Stimulated activated CD4-positive, alpha-beta T cell treated with anti-CD3 and anti-CD28 coated beads, Interleukin-4, amount 100 ng/mL, for 1 hour (primary cell): ENCODE data around the gene PHF10.

ENCODE experiments used
- DNase-seq: peaks from one replicate; pipeline ENCODE4 v3.0.0-alpha.2; 2020

PHF10 gene

GRCh38 chr6:169722362-169723199 is 1.7 kb downstream of the PHF10 start:
- DNase-seq = peak; percentile 34

GRCh38 chr6:169720207-169720855 is 4.0 kb downstream of the PHF10 start:
- no peak for DNase-seq

- DNase-seq = no peak
Measured at GRCh38 chr6:169719117-169719516, 5.2 kb downstream of the PHF10 start.

- no peak for DNase-seq
Measured at GRCh38 chr6:169714595-169714994, 9.7 kb downstream of the PHF10 start.

GRCh38 chr6:169714178-169714577 is 10.1 kb downstream of the PHF10 start:
- no peak for DNase-seq

- DNase-seq = no peak
Measured at GRCh38 chr6:169710009-169710408, 14.3 kb downstream of the PHF10 start.

DNA sequence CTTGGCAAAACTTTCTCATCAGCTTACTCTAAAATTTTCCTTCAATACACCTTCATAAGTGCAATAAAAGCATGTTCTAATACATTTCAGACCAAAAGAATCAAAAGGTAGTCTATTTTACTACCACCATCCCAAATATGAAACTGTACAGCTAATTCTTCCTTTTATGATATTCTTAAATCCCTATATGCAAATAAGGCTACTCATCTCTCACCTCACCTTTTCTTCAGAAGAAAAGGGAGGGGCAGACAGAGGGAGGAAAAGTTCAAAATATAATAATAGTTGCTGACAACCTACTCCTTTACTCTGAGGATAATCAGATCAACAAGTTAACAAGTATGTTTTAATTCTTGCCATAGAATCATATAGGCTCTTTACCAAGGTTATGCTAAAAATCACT is 15.0 kb downstream of the PHF10 start:
- no peak for DNase-seq

- no peak for DNase-seq
Measured at GRCh38 chr6:169707772-169708171, 16.5 kb downstream of the PHF10 start.

DNA sequence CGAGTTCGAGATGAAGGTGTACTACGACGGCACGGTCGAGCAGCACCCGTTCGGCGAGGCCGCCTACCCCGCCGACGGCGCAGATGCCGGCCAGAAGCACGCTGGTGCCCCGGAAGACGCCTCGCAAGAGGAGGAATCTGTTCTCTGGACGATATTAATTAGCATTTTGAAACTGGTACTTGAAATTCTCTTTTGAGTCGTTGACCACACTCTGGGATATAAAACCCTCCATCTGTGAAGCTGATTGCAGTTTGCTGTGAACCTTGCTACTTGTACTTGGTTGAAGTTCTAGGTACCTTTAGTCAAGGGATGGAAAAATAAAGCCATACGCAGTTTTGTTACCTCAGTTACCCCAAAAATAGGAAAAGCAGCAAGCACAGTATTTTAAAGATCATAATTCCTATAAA is 21.5 kb downstream of the PHF10 start:
- DNase-seq = peak; percentile 33

- peak; percentile 99 for DNase-seq
Measured at GRCh38 chr6:169701954-169702839, 22.1 kb downstream of the PHF10 start, which contains the start of the genes C6orf120 and WDR27. Gene C6orf120, plus strand, starts transcription at chr6:169702126. Its CDS starts 334 bp downstream, at chr6:169702460. Gene WDR27, minus strand, starts transcription at chr6:169702029. Its CDS starts 13,024 bp downstream, at chr6:169689005.

DNA sequence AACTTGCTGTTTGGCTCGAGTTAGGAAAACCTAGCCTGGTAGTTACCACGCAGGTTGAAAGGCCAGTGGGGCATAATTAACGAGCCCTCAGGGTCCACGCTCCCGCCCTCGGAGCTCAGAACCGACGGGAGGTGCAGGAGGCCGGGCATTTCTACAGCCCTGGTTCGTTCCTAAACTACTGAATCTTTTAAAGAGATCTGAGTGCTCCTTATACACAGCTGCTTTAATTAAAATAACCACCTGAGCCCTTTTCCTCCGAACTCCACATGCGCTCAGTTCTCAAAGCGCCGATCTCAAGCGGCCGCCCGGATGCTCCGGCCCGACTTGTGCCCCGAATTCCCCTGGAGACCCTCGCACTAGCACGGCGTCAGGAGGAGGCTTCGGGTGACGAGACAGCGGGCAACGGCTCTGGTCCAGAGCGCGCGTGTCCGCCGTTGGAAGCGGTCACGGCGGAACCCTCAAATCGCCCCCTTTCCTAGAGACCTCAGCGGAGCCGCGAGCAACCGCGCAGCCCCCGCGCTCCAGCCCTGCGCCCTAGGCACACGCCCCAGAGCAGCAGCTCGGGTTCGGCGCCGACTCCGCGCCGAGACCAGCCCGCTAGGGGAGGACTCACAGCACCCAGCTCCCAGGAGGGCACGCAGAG is 22.9 kb downstream of the PHF10 start:
- no peak for DNase-seq

- no peak for DNase-seq
Measured at GRCh38 chr6:169700296-169700695, 24.0 kb downstream of the PHF10 start.

DNA sequence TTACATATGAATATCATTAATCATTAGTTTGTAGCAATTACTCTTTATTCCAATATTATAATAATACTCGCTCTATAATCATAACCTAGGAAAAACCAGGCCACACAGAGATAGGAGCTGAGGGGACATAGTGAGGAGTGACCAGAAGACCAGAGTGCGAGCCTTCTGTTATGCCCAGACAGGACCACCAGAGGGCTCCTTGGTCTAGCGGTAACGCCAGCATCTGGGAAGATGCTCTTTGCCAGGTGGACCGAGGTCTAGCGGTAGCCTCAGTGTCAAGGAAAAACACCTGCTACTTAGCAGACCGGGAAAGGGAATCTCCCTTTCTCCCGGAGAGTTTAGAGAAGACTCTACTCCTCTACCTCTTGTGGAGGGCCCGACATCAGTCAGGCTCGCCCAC is 27.2 kb downstream of the PHF10 start:
- DNase-seq = peak; percentile 8

GRCh38 chr6:169695131-169695530 is 29.2 kb downstream of the PHF10 start:
- no peak for DNase-seq

- no peak for DNase-seq
Measured at GRCh38 chr6:169692516-169692915, 31.8 kb downstream of the PHF10 start.

DNA sequence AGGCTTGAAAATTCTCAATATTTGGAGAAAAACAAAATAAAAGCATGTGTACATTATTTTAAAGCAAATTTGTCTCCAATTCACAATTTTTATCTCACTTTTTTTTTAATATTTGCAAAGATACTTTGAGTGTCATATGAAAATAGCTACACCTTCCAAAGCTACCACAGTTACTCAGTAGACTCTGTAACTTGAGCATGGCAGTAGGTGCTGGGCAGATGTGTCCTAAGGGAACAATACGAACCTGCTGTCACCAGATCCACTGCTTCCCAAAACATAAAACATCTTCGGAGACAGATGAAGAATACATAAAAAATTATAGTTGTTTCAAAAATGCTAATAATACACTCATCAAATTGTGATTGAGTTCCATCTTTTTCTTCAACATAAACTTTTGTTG is 33.0 kb downstream of the PHF10 start:
- no peak for DNase-seq

DNA sequence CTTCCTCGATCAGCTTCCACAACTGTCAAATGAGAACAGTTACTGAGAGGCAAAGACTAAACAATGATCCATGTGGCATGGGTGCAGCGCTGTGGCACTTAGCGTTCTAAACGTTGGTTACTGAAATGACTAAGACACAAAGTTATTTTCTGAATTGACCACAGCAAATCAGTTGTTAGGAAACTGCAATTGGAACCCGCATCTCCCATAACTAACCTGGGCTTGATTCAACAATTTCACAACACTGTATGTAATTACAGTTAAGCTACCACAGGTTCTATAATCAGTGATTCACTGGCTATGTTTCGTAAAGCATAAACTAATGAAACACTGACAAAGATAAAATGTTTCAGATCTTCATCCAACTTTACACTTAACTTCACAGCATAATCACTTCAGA is 35.0 kb downstream of the PHF10 start:
- DNase-seq = no peak

DNA sequence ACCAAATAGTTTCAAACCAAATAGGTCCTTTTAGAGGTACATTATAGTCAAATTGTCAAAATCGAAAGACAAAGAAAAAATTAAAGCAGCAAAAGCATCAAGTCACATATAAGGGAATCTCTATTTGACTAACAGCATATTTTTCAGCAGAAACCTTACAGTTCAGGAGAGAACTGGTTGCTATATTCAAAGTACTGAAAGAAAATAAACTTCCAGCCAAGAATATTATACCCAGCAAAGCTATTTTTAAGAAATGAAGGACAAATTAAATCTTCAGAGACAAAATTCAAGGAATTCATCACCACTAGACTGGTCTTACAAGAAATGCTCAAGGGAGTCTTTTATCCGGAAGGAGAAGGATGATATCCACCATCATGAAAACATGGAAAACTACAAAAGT is 38.4 kb downstream of the PHF10 start:
- no peak for DNase-seq

DNA sequence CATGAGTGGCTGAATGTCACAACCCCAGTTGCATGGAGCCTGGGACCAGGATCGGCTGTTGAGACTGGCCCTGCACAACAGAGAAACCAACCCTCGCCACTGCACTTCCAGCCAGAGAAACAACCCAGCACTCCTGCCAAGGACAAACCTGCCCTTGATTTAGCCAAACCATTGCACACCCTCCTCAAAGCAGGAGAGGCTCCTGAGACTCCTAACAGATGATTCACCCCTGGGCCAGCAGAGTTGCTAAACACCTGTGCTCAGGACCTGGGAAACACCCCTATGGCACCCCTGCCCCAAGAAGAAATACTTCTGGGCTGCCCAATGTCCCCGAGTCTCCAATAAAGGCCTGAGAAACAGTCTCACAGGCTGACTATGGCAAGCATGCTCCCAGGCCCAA is 40.2 kb downstream of the PHF10 start:
- no peak for DNase-seq

GRCh38 chr6:169678342-169678741 is 46.0 kb downstream of the PHF10 start:
- DNase-seq = no peak

DNA sequence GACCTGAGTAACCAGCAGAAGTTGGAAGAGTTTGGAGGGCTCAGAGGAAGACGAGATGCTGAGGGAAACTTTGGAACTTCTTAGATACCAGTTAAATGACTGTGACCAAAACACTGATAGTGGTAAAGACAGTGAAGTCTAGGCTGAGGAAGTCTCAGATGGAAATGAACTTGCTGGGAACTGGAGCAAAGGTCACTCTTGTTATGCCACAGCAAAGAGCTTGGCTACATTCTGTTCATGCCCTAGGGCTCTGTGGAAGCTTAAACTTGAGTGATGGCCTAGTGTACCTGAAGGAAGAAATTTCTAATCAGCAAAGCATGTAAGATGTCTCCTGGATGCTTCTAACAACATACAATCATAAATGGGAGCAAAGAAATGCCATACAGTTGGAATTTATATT is 47.2 kb downstream of the PHF10 start:
- DNase-seq = no peak

- no peak for DNase-seq
Measured at GRCh38 chr6:169675011-169675410, 49.3 kb downstream of the PHF10 start.

- no peak for DNase-seq
Measured at GRCh38 chr6:169671563-169671962, 52.7 kb downstream of the PHF10 start.
